ENCODE data around the gene ATP6V1F. TPM values are rescaled to one million over a fixed set of nuclear protein-coding genes. Genes with fewer than 3 reads are reported as not detected.

ATP6V1F gene
- total and polyA plus RNA-seq, 2 donors (not counting 1 experiment from before 2014, with no cell fraction given) = 124 to 167 TPM

GRCh38 chr7:128865303-128865702 lies 2.6 kb downstream of the ATP6V1F start:
- H3K4me1 ChIP-seq (ENCODE audit: control insufficient read depth, extremely low read depth, insufficient read depth, low read length) = peaks cover 5% of the 10 kb centered on the region
- TF ChIP-seq EZH2 (IDR thresholded peaks at IDR 0.05; ENCODE audit: low read length, missing control alignments) = no peak
- no peak for TF ChIP-seq CTCF (conservative IDR thresholded peaks at IDR 0.05 in 1 of 2, IDR thresholded peaks at IDR 0.05 in 1 of 2; ENCODE audit: low read depth in 1 of 2, low read length in 2 of 2)
- H3K9ac ChIP-seq (ENCODE audit: insufficient read depth, low read length) = peak overlapping the region; percentile 2
- H3K36me3 ChIP-seq (ENCODE audit: control insufficient read depth, insufficient read depth, low read length) = peaks cover 5% of the 10 kb centered on the region
- no peak overlapping the region for H3K27ac ChIP-seq (ENCODE audit: insufficient read depth, low read length)
- no peaks in the 10 kb centered on the region for H3K9me3 ChIP-seq (ENCODE audit: control insufficient read depth, insufficient read depth, low read depth, low read length)
- peaks cover 12% of the 10 kb centered on the region for H3K79me2 ChIP-seq (ENCODE audit: control insufficient read depth, insufficient read depth, low read length)
- no peaks in the 10 kb centered on the region for H4K20me1 ChIP-seq (ENCODE audit: control insufficient read depth, extremely low read depth, insufficient read depth, low read length)
- DNase-seq (ENCODE audit: low read depth in 2 of 2) = no peak
- no peak overlapping the region for H3K4me3 ChIP-seq (replicated peaks in 1 of 4; ENCODE audit: control extremely low read depth in 1 of 4, insufficient read depth in 1 of 4, low read depth in 3 of 4, low read length in 4 of 4)
- H2AFZ ChIP-seq (ENCODE audit: low read length) = no peak overlapping the region
- no peak overlapping the region for H3K4me2 ChIP-seq (ENCODE audit: extremely low read depth, insufficient read depth, low read length)
- H3K27me3 ChIP-seq (ENCODE audit: control insufficient read depth, insufficient read depth, low read length) = no peaks in the 10 kb centered on the region

- H3K9me3 ChIP-seq (ENCODE audit: control insufficient read depth, insufficient read depth, low read depth, low read length) = no peaks in the 10 kb centered on the region
Observed at GRCh38 chr7:128865996-128866877, 3.6 kb downstream of the ATP6V1F start.

More at GRCh38 chr7:128865996-128866877, 3.6 kb downstream of the ATP6V1F start:
- Histone ChIP-seq H3K36me3 (ENCODE audit: control insufficient read depth, insufficient read depth, low read length) (peaks cover 5% of the 10 kb centered on the region), H4K20me1 (ENCODE audit: control insufficient read depth, extremely low read depth, insufficient read depth, low read length) (no peaks in the 10 kb centered on the region), H3K4me2 (ENCODE audit: extremely low read depth, insufficient read depth, low read length) (no peak overlapping the region), H2AFZ (ENCODE audit: low read length) (no peak overlapping the region), H3K4me1 (ENCODE audit: control insufficient read depth, extremely low read depth, insufficient read depth, low read length) (peaks cover 4% of the 10 kb centered on the region), H3K9ac (ENCODE audit: insufficient read depth, low read length) (no peak overlapping the region), H3K4me3 (replicated peaks in 1 of 4; ENCODE audit: control extremely low read depth in 1 of 4, insufficient read depth in 1 of 4, low read depth in 3 of 4, low read length in 4 of 4) (no peak overlapping the region), H3K79me2 (ENCODE audit: control insufficient read depth, insufficient read depth, low read length) (peaks cover 12% of the 10 kb centered on the region), H3K27ac (ENCODE audit: insufficient read depth, low read length) (no peak overlapping the region), H3K27me3 (ENCODE audit: control insufficient read depth, insufficient read depth, low read length) (no peaks in the 10 kb centered on the region)
- no peak for TF ChIP-seq EZH2 (IDR thresholded peaks at IDR 0.05; ENCODE audit: low read length, missing control alignments)
- no peak for TF ChIP-seq CTCF (conservative IDR thresholded peaks at IDR 0.05 in 1 of 2, IDR thresholded peaks at IDR 0.05 in 1 of 2; ENCODE audit: low read depth in 1 of 2, low read length in 2 of 2)
- no peak for DNase-seq (ENCODE audit: low read depth in 2 of 2)
